GM18868 (cell line): ENCODE data around the gene ANKDD1A.

Experiments used
- ATAC-seq: cut with Tn5 transposase; IDR thresholded peaks from one replicate; pipeline ENCODE4 v1.9.1; 2021; ENCODE audit warnings: mild to moderate bottlenecking, moderate library complexity; ENCODE audit not compliant: unreplicated experiment

ANKDD1A gene

GRCh38 chr15:64921711-64922110 lies 10.0 kb downstream of the ANKDD1A start:
- no peak for ATAC-seq

- no peak for ATAC-seq
Measured at GRCh38 chr15:64923546-64923945, 11.8 kb downstream of the ANKDD1A start.

- no peak for ATAC-seq
Measured at GRCh38 chr15:64925335-64926330, 13.9 kb downstream of the ANKDD1A start.

GRCh38 chr15:64926661-64927060 lies 15.0 kb downstream of the ANKDD1A start:
- ATAC-seq: no peak

DNA sequence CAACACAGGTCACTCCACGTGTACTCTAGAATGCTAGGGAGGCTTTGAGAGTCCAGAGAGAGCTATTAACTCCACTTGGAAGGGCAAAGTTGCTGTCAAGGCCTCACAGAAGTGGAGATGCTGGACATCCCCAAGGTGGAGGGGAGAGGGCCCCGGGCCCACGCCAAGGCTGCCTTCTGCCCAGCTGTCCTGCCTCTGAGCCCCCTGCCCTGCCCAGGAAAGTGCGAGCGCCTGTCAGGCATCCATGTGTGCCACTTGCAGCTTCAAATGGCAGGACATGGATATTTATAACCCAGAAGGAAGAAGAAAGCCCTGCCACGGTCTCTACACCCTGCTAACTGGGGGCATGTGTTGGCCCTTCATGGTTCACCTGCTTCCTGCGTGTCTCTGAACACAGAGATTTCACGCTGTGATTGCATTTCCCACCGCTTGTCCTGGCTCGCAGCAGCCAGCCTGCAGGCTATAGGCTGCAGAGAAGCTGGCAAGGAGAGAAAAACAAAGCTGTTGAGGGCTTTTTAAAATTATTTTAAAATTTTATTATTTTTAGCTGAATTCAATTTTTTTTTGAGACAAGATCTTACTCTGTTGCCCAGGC lies 17.0 kb downstream of the ANKDD1A start:
- no peak for ATAC-seq

- ATAC-seq: peak; percentile 61
Measured at GRCh38 chr15:64930019-64930652, 18.4 kb downstream of the ANKDD1A start.

- no peak for ATAC-seq
Measured at GRCh38 chr15:64930778-64931371, 19.2 kb downstream of the ANKDD1A start.

DNA sequence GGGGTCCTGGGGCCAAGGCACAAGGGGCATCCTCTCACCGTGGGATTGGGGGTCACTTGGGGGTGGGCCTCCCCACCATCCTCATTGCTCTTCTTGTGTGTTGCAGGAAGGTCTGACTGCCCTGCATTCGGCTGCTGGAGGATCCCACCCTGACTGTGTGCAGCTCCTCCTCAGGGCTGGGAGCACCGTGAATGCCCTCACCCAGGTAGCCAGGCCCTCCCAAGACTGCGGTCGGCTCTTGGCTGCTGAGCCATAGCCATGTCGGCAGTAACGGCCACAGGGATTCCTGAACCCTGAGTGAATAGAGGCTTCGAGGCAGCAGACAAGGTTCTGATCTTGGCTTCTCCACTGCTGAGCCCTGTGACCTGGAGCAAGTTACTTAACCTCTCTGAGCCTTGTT lies 19.7 kb downstream of the ANKDD1A start:
- no peak for ATAC-seq

DNA sequence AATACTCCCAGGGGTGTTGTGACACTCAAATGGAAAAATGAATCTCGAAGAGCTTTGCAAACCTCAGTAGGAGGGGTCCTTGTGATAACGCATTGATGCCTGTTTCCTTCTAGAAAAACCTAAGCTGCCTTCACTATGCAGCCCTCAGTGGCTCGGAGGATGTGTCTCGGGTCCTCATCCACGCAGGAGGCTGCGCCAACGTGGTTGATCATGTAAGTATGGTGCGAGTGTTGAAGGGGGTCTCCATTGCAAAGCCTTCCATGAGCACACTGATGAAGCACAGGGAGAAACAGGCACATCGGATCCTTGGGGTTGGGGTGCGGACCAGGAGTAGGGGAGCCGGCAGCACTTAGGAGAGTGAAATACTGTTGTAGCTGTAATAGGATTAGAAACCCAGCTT lies 22.3 kb downstream of the ANKDD1A start:
- no peak for ATAC-seq

DNA sequence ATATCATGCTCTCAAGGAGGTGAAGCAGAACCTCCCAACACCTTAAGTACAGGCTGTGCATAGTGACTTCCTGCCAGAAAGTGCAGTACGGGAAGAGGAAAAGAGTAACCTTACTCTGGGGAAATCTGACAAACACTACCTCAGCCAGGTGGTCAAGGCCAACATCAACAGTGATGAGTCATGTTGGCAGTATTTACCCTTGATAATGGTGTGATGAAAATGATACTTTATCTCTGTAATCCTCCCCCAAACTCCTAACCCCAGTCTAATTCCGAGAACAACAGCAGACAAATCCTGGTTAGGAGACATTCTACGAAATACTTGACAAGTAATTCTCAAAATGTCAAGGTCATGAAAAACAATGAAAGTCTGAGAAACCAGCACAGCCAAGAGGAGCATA lies 26.5 kb downstream of the ANKDD1A start:
- ATAC-seq: no peak

DNA sequence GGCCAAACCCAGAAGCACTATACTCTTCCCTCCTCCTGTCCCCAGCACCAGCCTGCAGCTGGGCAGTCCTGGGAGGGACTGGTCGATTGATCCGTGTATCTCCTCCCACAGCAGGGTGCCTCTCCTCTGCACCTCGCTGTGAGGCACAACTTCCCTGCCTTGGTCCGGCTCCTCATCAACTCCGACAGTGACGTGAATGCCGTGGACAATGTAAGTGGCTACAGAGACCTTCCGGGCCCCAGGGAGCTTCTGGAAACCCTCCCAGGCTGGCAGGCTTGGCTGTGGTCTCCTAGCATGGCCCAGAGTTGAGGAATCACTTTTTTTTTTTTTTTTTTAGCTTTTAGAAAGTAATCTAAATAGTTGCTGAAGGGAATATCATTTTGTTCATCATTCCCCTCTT lies 30.7 kb downstream of the ANKDD1A start:
- no peak for ATAC-seq

DNA sequence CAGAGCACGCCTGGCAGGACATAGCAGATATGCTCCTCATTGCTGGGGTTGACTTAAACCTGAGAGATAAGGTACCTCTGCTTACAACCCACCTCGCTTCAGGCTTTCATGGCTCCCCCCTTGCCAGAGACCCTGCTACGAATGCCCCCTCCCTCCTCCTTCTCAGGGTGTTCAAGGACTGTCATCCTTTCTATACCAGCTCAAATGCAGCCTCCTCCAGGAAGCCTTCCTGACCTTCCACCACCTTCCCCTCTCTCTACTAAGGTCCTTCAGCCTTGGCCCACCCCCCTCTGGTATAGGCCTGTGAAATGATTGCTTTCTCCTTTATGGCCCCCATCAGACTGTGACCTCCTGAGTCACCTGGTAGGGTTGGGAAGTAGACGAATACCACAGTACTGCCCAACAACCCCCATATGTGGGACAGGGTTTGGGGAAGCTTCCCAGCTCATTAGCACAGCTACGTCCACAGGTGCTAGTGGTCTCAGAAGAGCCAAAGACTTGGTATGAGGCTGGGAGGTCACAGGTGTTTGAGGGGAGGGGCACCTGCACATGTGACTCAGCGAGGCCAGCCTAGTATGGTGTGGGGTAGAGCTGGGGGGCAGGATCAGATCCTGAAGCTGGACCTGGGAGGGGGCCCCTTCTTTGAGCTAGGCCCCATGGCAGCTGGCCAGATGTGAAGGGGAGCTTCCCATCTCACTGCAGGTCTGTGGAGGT lies 32.0 kb downstream of the ANKDD1A start:
- no peak for ATAC-seq

- no peak for ATAC-seq
Measured at GRCh38 chr15:64944961-64945360, 33.3 kb downstream of the ANKDD1A start.

DNA sequence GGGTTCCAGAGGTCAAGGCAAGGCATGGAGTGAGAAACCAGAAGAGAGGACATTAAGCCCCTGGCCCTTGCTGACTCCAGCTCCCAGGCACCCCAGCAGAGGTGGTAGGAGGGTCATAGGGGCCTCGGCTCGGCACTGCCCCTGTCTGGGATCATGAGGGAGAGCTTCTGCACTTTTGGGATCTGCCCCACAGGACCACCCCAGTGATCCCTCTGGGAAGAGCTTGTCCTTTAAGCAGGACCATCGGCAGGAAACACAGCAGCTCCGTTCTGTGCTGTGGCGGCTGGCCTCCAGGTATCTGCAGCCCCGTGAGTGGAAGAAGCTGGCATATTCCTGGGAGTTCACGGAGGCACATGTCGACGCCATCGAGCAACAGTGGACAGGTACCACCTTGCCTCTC lies 35.5 kb downstream of the ANKDD1A start:
- no peak for ATAC-seq

GRCh38 chr15:64948916-64949315 lies 37.2 kb downstream of the ANKDD1A start:
- ATAC-seq: no peak

GRCh38 chr15:64949383-64950186 lies 37.9 kb downstream of the ANKDD1A start:
- ATAC-seq: no peak

GRCh38 chr15:64950888-64951287 lies 39.2 kb downstream of the ANKDD1A start:
- no peak for ATAC-seq

DNA sequence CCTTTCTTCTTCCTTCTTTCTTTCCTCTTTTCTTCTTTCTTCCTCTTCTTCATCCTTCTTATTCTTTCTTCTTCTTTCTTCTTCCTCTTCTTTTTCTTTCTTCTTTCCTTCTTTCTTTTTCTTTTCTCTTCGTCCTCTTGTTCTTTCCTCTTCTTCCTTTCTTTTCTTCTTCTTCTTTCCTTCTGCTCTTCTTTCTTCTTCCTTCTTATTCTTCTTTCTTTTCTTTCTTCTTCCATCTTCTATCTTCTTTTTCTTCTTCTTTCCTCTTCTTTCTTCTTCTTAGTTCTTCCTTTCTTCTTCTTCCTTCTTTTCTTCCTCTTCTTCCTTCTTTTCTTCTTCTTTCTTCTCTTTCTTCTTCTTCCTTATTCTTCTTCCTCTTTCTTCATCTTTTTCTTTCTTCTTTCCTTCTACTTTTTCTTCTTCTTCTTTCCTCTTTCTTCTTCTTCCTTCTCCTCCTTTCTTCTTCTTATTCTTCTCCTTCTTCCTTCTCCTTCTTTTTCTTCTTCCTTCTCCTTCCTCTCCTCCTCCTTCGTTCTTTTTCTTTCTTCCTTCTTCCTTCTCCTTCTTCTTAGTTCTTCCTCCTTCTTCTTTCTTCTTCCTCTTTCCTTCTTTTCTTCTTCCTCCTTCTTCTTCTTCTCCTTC lies 40.2 kb downstream of the ANKDD1A start:
- no peak for ATAC-seq

GRCh38 chr15:64954395-64954794 lies 42.7 kb downstream of the ANKDD1A start:
- ATAC-seq: no peak
